Osteocyte (in vitro differentiated cells): ENCODE measurements around the gene FUOM. TPM values are rescaled to one million over a fixed set of nuclear protein-coding genes. Genes with fewer than 3 reads are reported as not detected.

ENCODE experiments used
- DNase-seq: peaks from one replicate; pipeline ENCODE4 v3.0.0; 2021; ENCODE audit warnings: mixed read lengths; ENCODE audit not compliant: unreplicated experiment; ENCODE audit errors: extremely low spot score
- H3K27ac Mint-ChIP-seq: one replicate; pipeline ENCODE4 v1.8.0; 2021; ENCODE audit warnings: mild to moderate bottlenecking, mixed read lengths; ENCODE audit not compliant: unreplicated experiment
- H3K27me3 Mint-ChIP-seq: one replicate; pipeline ENCODE4 v1.8.0; 2021; ENCODE audit warnings: mixed read lengths; ENCODE audit not compliant: unreplicated experiment
- H3K36me3 Mint-ChIP-seq: one replicate; pipeline ENCODE4 v1.8.0; 2021; ENCODE audit warnings: mixed read lengths; ENCODE audit not compliant: unreplicated experiment
- H3K4me1 Mint-ChIP-seq: one replicate; pipeline ENCODE4 v1.8.0; 2021; ENCODE audit warnings: mixed read lengths; ENCODE audit not compliant: unreplicated experiment
- H3K4me3 Mint-ChIP-seq: one replicate; pipeline ENCODE4 v1.8.0; 2021; ENCODE audit warnings: mild to moderate bottlenecking, moderate library complexity, mixed read lengths; ENCODE audit not compliant: unreplicated experiment
- H3K9me3 Mint-ChIP-seq: one replicate; pipeline ENCODE4 v1.8.0; 2021; ENCODE audit warnings: mixed read lengths; ENCODE audit not compliant: unreplicated experiment
- total RNA-seq: library from RNA; stranded (reverse); gene quantifications from 2 replicates; pipeline ENCODE4 v1.2.1, GENCODE V29; 2021
- TF ChIP-seq, protein P1 (sequence below): fragments of 200-600 bp; sonication (generic); IDR thresholded peaks from 2 replicates; pipeline ENCODE4 v1.5.0; 2021; ENCODE audit warnings: antibody characterized with exemption, mild to moderate bottlenecking, moderate library complexity

FUOM gene
- total RNA-seq, 1 donor from 2014 or later = 24.0 TPM

DNA sequence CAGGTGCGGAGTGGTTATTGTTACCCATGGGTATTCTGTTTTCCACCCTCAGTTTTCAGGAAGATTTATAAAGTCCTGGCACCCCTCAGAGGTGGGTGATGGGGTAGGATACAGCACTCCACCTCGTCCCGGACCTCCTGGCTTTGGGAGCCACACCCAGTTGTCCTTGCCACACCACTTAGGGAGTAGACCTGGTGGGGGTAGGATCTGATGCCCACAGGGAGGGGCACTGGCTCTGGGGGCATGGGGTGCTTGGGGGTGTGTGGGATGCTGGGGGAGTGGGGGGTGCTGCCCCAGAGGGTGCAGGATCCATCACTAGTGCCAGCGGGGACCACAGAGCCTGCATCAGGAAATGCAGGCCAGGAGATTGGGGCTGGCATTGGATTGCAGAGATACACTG, 44.6 kb downstream of the FUOM start:
- H3K4me3 Mint-ChIP-seq = no peak overlapping the region
- DNase-seq = no peak
- H3K4me1 Mint-ChIP-seq = no peaks in the 10 kb centered on the region
- H3K27ac Mint-ChIP-seq = no peak overlapping the region
- no peaks in the 10 kb centered on the region for H3K9me3 Mint-ChIP-seq
- TF ChIP-seq, protein P1, sequence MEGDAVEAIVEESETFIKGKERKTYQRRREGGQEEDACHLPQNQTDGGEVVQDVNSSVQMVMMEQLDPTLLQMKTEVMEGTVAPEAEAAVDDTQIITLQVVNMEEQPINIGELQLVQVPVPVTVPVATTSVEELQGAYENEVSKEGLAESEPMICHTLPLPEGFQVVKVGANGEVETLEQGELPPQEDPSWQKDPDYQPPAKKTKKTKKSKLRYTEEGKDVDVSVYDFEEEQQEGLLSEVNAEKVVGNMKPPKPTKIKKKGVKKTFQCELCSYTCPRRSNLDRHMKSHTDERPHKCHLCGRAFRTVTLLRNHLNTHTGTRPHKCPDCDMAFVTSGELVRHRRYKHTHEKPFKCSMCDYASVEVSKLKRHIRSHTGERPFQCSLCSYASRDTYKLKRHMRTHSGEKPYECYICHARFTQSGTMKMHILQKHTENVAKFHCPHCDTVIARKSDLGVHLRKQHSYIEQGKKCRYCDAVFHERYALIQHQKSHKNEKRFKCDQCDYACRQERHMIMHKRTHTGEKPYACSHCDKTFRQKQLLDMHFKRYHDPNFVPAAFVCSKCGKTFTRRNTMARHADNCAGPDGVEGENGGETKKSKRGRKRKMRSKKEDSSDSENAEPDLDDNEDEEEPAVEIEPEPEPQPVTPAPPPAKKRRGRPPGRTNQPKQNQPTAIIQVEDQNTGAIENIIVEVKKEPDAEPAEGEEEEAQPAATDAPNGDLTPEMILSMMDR = no peak
- H3K27me3 Mint-ChIP-seq = no peaks in the 10 kb centered on the region
- peaks cover 10% of the 10 kb centered on the region for H3K36me3 Mint-ChIP-seq

DNA sequence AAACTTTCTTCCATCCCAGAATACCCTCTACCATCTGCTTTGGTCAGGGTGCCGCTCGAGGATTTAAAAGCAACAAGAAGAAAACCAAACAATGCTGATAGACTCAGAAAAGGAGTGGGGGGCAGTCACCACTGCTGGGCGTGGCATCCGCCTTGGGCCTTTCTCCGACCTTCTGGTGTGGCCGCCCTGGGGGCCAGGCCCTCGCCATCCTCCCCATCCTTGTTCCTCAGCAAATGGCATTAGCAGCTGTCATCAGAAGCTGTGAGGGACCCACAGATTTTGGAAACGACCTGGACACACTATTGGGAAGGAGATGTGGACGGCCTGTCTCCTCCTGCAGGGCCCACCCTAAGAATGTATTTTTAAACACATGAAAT, 45.1 kb downstream of the FUOM start:
- no peak for DNase-seq
- Mint-ChIP-seq H3K27me3 (no peaks in the 10 kb centered on the region), H3K36me3 (peaks cover 10% of the 10 kb centered on the region), H3K4me3 (no peak overlapping the region), H3K9me3 (no peaks in the 10 kb centered on the region), H3K4me1 (peaks cover 3% of the 10 kb centered on the region), H3K27ac (no peak overlapping the region)
- TF ChIP-seq, protein P1 = no peak

DNA sequence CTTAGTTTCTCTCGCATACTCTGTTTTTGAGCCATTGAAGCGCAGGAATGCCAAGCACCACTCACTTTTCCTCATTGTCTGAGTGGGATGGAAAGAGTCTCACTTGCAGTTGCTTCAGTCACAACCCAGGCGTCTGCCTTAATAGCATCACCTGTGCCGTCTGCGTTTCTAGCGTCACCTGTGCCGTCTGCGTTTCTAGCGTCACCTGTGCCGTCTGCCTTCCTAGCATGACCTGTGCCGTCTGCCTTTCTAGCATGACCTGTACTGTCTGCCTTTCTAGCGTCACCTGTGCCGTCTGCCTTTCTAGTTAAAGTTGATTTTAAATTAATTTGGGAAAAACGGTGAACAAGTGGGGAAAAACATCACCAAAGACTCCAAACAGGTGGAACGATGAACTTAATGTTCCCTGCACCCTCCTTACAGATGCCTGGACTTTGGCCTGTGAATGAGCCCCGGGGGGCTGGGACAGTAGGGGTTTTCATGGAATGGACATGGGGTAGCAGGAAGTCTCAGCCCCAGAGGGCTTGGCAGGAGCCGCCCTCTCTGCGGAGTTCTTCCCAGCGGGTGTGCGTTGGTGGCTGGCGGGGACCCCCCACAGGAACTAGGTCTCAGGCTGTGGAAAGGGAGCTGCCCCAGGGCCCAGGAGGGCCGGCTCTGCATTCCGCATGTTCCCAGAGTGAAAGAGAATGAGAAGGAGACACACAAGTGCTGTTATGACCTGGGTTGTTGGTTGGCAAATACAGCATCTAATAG, 45.6 kb downstream of the FUOM start:
- H3K27me3 Mint-ChIP-seq = no peaks in the 10 kb centered on the region
- H3K27ac Mint-ChIP-seq = no peak overlapping the region
- H3K9me3 Mint-ChIP-seq = no peaks in the 10 kb centered on the region
- peaks cover 9% of the 10 kb centered on the region for H3K4me1 Mint-ChIP-seq
- no peak overlapping the region for H3K4me3 Mint-ChIP-seq
- H3K36me3 Mint-ChIP-seq = peaks cover 10% of the 10 kb centered on the region
- DNase-seq = no peak
- TF ChIP-seq, protein P1 = no peak

DNA sequence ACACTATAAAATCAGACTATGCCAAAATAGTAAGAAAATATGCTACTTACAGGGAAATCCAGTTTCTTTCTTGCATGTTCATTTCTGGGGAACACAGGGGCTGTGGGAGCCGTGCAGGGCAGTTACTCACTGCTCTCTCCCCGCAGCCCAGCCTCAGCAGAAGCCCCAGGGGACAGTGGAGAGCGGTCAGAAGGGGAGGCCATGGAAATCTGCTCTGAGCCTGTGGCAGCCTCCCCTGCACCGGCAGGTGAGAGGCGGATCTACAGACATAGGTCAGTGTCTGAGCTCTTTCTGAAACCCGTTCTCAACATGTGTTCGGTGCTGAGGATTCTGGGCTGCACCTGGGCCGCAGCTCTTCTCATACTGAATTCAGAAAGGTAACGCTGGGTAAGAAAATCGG, 46.2 kb downstream of the FUOM start:
- no peaks in the 10 kb centered on the region for H3K9me3 Mint-ChIP-seq
- H3K27me3 Mint-ChIP-seq = no peaks in the 10 kb centered on the region
- H3K4me3 Mint-ChIP-seq = no peak overlapping the region
- H3K27ac Mint-ChIP-seq = no peak overlapping the region
- TF ChIP-seq, protein P1 = no peak
- peaks cover 14% of the 10 kb centered on the region for H3K4me1 Mint-ChIP-seq
- H3K36me3 Mint-ChIP-seq = peaks cover 10% of the 10 kb centered on the region
- no peak for DNase-seq

DNA sequence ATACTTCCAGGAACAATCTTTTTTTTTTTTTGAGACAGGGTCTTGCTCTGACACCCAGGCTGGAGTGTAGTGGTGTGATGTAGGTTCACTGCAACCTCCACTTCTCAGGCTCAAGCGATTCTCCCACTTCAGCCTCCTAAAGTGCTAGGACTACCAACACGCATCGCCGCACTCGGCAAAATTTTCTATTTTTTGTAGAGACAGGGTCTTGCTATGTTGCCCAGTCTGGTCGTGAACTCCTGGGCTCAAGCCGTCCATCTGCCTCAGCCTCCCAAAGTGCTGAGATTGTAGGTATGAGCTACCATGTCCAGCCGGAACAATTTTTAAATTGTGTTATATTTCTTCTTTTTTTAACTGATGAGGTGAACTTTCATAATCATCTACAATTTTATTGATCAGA, 47.0 kb downstream of the FUOM start:
- H3K27ac Mint-ChIP-seq = no peak overlapping the region
- H3K4me3 Mint-ChIP-seq = peak overlapping the region; percentile 22
- H3K27me3 Mint-ChIP-seq = no peaks in the 10 kb centered on the region
- no peak for DNase-seq
- TF ChIP-seq, protein P1 = no peak
- peaks cover 10% of the 10 kb centered on the region for H3K36me3 Mint-ChIP-seq
- H3K9me3 Mint-ChIP-seq = no peaks in the 10 kb centered on the region
- peaks cover 14% of the 10 kb centered on the region for H3K4me1 Mint-ChIP-seq
